Measurements from ENCODE around the gene REXO1. TPM values are rescaled to one million over a fixed set of nuclear protein-coding genes. Genes with fewer than 3 reads are reported as not detected.
"Not testable (repeated sequence)": the region's sequence is repeated elsewhere in the genome, so short reads cannot be mapped to it uniquely, and the experiment has no call there.

The REXO1 gene
- total and polyA plus RNA-seq, 9 of the 15 experiments (the other 6 are each of a cell fraction or from before 2014, with no cell fraction given): 0.04 to 63.3 (median 15.8) TPM

DNA sequence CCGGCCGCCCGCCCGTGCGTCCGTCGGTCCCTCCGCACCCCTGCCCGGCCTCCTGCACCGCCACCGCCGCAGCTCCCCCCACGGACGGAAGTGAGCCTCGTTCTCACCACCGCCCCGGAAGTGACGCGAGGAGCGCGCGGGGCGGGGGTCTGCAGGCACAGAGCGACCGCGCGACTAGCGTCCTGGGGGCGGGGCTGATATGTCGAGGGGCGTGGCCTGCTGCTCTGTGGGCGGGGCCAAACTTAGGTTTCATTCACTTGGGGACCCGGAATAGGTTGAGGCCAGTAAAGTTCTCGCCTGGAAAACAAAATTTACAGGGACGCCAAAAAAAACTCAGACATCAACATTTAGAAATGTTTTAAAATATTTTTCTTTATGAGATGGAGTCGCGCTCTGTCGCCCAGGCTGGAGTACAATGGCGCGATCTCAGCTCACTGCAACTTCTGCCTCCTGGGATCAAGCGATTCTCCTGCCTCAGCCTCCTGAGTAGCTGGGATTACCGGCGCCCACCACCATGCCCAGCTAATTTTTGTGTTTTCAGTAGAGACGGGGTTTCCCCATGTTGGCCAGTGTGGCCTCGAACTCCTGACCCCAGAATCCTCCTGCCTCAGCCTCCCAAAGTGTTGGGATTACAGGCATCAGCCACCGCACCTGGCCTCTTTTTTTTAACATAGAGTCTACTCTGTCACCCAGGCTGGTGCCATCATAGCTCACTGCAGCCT is 37.3 kb upstream of the REXO1 start, which contains the start of gene ABHD17A (continued):
- peak; percentile 38; the same call in 1 of the 2 replicates for TF ChIP-seq JUND (IDR thresholded peaks at IDR 0.05; ENCODE audit: borderline replicate concordance, low read depth, low read length)
- TF ChIP-seq JUND (tag; IDR thresholded peaks at IDR 0.05; ENCODE audit: borderline replicate concordance, low read depth, low read length): not testable (repeated sequence)

DNA sequence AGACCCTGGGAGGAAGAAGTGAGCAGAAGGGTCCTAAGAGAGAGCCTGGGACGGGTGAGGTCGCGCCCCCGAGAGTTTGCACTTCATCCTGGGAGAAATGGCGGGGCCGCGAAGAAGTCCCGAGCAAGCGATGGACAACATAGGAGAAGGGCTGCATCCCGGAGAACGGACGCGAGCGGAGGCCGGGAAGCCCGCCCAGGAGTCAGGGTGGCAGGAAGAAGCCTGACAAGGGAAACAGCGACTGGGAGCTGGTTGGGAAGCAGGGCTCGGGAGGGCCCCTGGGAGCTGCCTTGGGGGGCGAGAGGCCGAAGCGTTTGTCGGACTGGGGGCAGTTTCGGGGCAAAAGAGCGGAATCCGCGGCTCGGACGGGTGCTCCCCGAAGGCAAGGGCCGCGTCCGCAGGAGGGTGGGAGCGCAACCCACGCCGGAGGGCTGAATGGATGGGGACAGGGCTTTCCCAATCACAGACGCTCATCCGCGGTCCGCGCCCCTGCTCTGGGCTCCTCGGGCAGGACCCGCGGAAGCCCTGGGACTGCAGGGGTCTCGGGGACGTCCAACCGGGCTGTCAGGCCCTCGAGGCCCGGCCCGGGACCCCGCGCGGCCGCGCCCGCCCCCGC is 36.5 kb upstream of the REXO1 start:
- Histone ChIP-seq H2AFZ (ENCODE audit: low read depth, low read length) (0 out of 2 replicates have a peak overlapping the region, but pooled peaks have one; percentile 24), H3K9me3 (replicated peaks; ENCODE audit: control insufficient read depth, insufficient read depth, low read depth, low read length) (no peaks in the 10 kb centered on the region)
- intact Hi-C loops (cut with micrococcal nuclease): no loop called here
- no peak for TF ChIP-seq ARHGAP35 (IDR thresholded peaks at IDR 0.05; ENCODE audit: partially characterized antibody)
- no peak for TF ChIP-seq RBM25 (IDR thresholded peaks at IDR 0.05; ENCODE audit: low read depth, low read length, severe bottlenecking)
- TF ChIP-seq KAT7 (CRISPR knock-in tag; IDR thresholded peaks at IDR 0.05; ENCODE audit: borderline replicate concordance): 0 out of 2 replicates have a peak, but pooled peaks have one; percentile 47
- TF ChIP-seq, protein P1, sequence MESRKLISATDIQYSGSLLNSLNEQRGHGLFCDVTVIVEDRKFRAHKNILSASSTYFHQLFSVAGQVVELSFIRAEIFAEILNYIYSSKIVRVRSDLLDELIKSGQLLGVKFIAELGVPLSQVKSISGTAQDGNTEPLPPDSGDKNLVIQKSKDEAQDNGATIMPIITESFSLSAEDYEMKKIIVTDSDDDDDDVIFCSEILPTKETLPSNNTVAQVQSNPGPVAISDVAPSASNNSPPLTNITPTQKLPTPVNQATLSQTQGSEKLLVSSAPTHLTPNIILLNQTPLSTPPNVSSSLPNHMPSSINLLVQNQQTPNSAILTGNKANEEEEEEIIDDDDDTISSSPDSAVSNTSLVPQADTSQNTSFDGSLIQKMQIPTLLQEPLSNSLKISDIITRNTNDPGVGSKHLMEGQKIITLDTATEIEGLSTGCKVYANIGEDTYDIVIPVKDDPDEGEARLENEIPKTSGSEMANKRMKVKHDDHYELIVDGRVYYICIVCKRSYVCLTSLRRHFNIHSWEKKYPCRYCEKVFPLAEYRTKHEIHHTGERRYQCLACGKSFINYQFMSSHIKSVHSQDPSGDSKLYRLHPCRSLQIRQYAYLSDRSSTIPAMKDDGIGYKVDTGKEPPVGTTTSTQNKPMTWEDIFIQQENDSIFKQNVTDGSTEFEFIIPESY (CRISPR knock-in tag; IDR thresholded peaks at IDR 0.05): no peak
- TF ChIP-seq NUFIP1 (IDR thresholded peaks at IDR 0.05; ENCODE audit: partially characterized antibody): no peak
- no peak for TF ChIP-seq POLR2AphosphoS5 (IDR thresholded peaks at IDR 0.05; ENCODE audit: control insufficient read depth, insufficient read depth, low read depth, low read length)
- peak; percentile 78 for TF ChIP-seq RBFOX2 (IDR thresholded peaks at IDR 0.05; ENCODE audit: low read depth, low read length)
- TF ChIP-seq TSC22D4 (tag; IDR thresholded peaks at IDR 0.05): no peak
- peak; percentile 30 for TF ChIP-seq SAP30 (IDR thresholded peaks at IDR 0.05; ENCODE audit: borderline replicate concordance, insufficient read depth, low read depth, low read length, poor library complexity, severe bottlenecking)
- TF ChIP-seq CHD1 (IDR thresholded peaks at IDR 0.05; ENCODE audit: low read length): peak; percentile 90
- no peak for TF ChIP-seq EHMT2 (IDR thresholded peaks at IDR 0.05)
- TF ChIP-seq, protein P2, sequence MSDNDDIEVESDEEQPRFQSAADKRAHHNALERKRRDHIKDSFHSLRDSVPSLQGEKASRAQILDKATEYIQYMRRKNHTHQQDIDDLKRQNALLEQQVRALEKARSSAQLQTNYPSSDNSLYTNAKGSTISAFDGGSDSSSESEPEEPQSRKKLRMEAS (CRISPR knock-in tag; IDR thresholded peaks at IDR 0.05): 0 out of 2 replicates have a peak, but pooled peaks have one; percentile 20
- no peak for TF ChIP-seq SIN3A (IDR thresholded peaks at IDR 0.05; ENCODE audit: borderline replicate concordance in 2 of 2, control insufficient read depth in 1 of 2, low read depth in 2 of 2, low read length in 2 of 2)

More for the DNA sequence above, 36.5 kb upstream of the REXO1 start:
- WGBS (ENCODE audit: insufficient coverage, low coverage, missing lambda C conversion rate): 0% methylated on average over 35 of the region's 56 CpGs
- Histone ChIP-seq H3K4me1 (replicated peaks in 1 of 2; ENCODE audit: control insufficient read depth in 2 of 2, insufficient read depth in 2 of 2, low read length in 2 of 2) (peaks cover 31 to 76% of the 10 kb centered on the region in 2 experiments), H3K36me3 (ENCODE audit: control insufficient read depth, insufficient read depth, low read length) (peaks cover 27% of the 10 kb centered on the region; the same call in 2 of the 3 replicates), H3K27me3 (ENCODE audit: control insufficient read depth in 2 of 2, insufficient read depth in 2 of 2, low read length in 2 of 2) (no peaks in the 10 kb centered on the region), H3K4me3 (peak overlapping the region; percentile 91), H4K20me1 (replicated peaks; ENCODE audit: control insufficient read depth, insufficient read depth, low read length) (peaks cover 37% of the 10 kb centered on the region; the same call in 1 of the 2 replicates), H3K9ac (ENCODE audit: insufficient read depth in 1 of 2, low read depth in 2 of 2, low read length in 2 of 2) (peak overlapping the region; percentile 89 to 99), H3K27ac (ENCODE audit: extremely low read depth, low read depth, low read length) (peak overlapping the region; percentile 74), H3K4me2 (ENCODE audit: insufficient read depth, low read length) (peak overlapping the region; percentile 90), H3K9me1 (ENCODE audit: control insufficient read depth, insufficient read depth, low read length) (peaks cover 14% of the 10 kb centered on the region), H3K79me2 (ENCODE audit: control insufficient read depth, insufficient read depth, low read length) (peaks cover 46% of the 10 kb centered on the region)
- ATAC-seq (peak; percentile 4; the same call in 2 of the 3 replicates), DNase-seq (ENCODE audit: extremely low read depth in 1 of 4, low spot score in 3 of 4) (no peak), FAIRE-seq (no peak)
- ChIA-PET POLR2A (interaction anchor here (0.5 to 2.1 kb wide), 5 partner anchors 12 to 64 kb away, joined by 3 to 8 read pairs (median 4); no protein-coding TSS in a partner anchor), CTCF (ENCODE audit: low intra/inter-chr PET ratio) (interaction anchor here (0.6 kb wide), 1 partner anchor 555 kb away, joined by 6 read pairs; no protein-coding TSS in a partner anchor)
- in situ Hi-C loops (cut with MboI): no loop called here
- BruUV-seq (replicated peaks): no TSS peak

Data from K562 (cell line).